ENCODE measurements around the gene CC2D2B.
"Not testable (repeated sequence)": the region's sequence is repeated elsewhere in the genome, so short reads cannot be mapped to it uniquely, and the experiment has no call there.

CC2D2B gene

GRCh38 chr10:96043893-96044715 is 136.3 kb downstream of the CC2D2B start:
- DNase-seq (ENCODE audit: low read depth), result peak; percentile 25
- H3K4me3 ChIP-seq (ENCODE audit: control insufficient read depth, low read depth, low read length), result peak overlapping the region; percentile 82
- TF ChIP-seq CTCF (conservative IDR thresholded peaks at IDR 0.05; ENCODE audit: control insufficient read depth, insufficient read depth, low read depth, low read length), result no peak

GRCh38 chr10:96044736-96045135 is 137.0 kb downstream of the CC2D2B start:
- H3K4me3 ChIP-seq (ENCODE audit: control insufficient read depth, low read depth, low read length), result peak overlapping the region; percentile 82
- TF ChIP-seq CTCF (conservative IDR thresholded peaks at IDR 0.05; ENCODE audit: control insufficient read depth, insufficient read depth, low read depth, low read length), result no peak
- DNase-seq (ENCODE audit: low read depth), result peak; percentile 72

GRCh38 chr10:96046546-96046945 is 138.8 kb downstream of the CC2D2B start:
- TF ChIP-seq CTCF (conservative IDR thresholded peaks at IDR 0.05; ENCODE audit: control insufficient read depth, insufficient read depth, low read depth, low read length), result no peak
- H3K4me3 ChIP-seq (ENCODE audit: control insufficient read depth, low read depth, low read length), result no peak overlapping the region
- DNase-seq (ENCODE audit: low read depth), result no peak

GRCh38 chr10:96047004-96047649 is 139.4 kb downstream of the CC2D2B start:
- TF ChIP-seq CTCF (conservative IDR thresholded peaks at IDR 0.05; ENCODE audit: control insufficient read depth, insufficient read depth, low read depth, low read length), result no peak
- peak; percentile 4 for DNase-seq (ENCODE audit: low read depth)
- H3K4me3 ChIP-seq (ENCODE audit: control insufficient read depth, low read depth, low read length), result no peak overlapping the region

GRCh38 chr10:96047925-96048324 is 140.2 kb downstream of the CC2D2B start:
- not testable (repeated sequence) for H3K4me3 ChIP-seq (ENCODE audit: control insufficient read depth, low read depth, low read length); DNase-seq (ENCODE audit: low read depth)

- DNase-seq (ENCODE audit: low read depth), result no peak
- no peak overlapping the region for H3K4me3 ChIP-seq (ENCODE audit: control insufficient read depth, low read depth, low read length)
- TF ChIP-seq CTCF (conservative IDR thresholded peaks at IDR 0.05; ENCODE audit: control insufficient read depth, insufficient read depth, low read depth, low read length), result no peak
Measured at GRCh38 chr10:96049340-96049739, 141.6 kb downstream of the CC2D2B start.

- no peak overlapping the region for H3K4me3 ChIP-seq (ENCODE audit: control insufficient read depth, low read depth, low read length)
- DNase-seq (ENCODE audit: low read depth), result no peak
- no peak for TF ChIP-seq CTCF (conservative IDR thresholded peaks at IDR 0.05; ENCODE audit: control insufficient read depth, insufficient read depth, low read depth, low read length)
Measured at GRCh38 chr10:96053985-96054384, 146.2 kb downstream of the CC2D2B start.
